IPS DF 6.9 (cell line): ENCODE results near the gene AXIN1.
A peak's percentile ranks its signal among the peaks of the same experiment; 100 is the strongest.
"Not testable (repeated sequence)": the region's sequence is repeated elsewhere in the genome, so short reads cannot be mapped to it uniquely, and the experiment has no call there.

ENCODE experiments used
- DNase-seq: peaks from one replicate; pipeline ENCODE4 v3.0.0-alpha.2; 2013; ENCODE audit warnings: low read depth, low spot score
- H3K27ac ChIP-seq: one replicate; pipeline ENCODE4 v1.5.1; 2013; ENCODE audit warnings: low read length, control low read depth
- H3K27me3 ChIP-seq: 2 replicates; pipeline ENCODE4 v1.6.1; 2013; ENCODE audit warnings: mild to moderate bottlenecking, low read length; ENCODE audit not compliant: control insufficient read depth, insufficient read depth
- H3K36me3 ChIP-seq: 2 replicates; pipeline ENCODE4 v1.6.1; 2013; ENCODE audit warnings: low read length; ENCODE audit not compliant: control insufficient read depth, insufficient read depth
- H3K4me1 ChIP-seq: 2 replicates; pipeline ENCODE4 v1.6.1; 2013; ENCODE audit warnings: low read length; ENCODE audit not compliant: control insufficient read depth, insufficient read depth
- H3K4me3 ChIP-seq: 2 replicates; pipeline ENCODE4 v1.5.1; 2013; ENCODE audit warnings: mild to moderate bottlenecking, low read length
- H3K9me3 ChIP-seq: 2 replicates; pipeline ENCODE4 v1.6.1; 2013; ENCODE audit warnings: low read length, inconsistent platforms; ENCODE audit not compliant: control insufficient read depth, insufficient read depth
- WGBS: extraction: QIAGEN DNeasy Blood & Tissue Kit; methylation state at CpG from one replicate; pipeline ENCODE4 v1.1.7; 2013; ENCODE audit warnings: mixed read lengths, missing lambda C conversion rate; ENCODE audit not compliant: insufficient read length, insufficient coverage; 5-methylcytosine and 5-hydroxymethylcytosine counted together

The AXIN1 gene

GRCh38 chr16:380762-381011 lies 28.2 kb upstream of the AXIN1 start:
- Histone ChIP-seq H3K27me3 (no peaks in the 10 kb centered on the region), H3K36me3 (peaks cover 19% of the 10 kb centered on the region), H3K4me3 (peak overlapping the region; percentile 89), H3K4me1 (peaks cover 14% of the 10 kb centered on the region), H3K9me3 (no peaks in the 10 kb centered on the region), H3K27ac (no peak overlapping the region)
- WGBS, result no CpG with 5 or more reads among the region's 12 CpGs
- no peak for DNase-seq

DNA sequence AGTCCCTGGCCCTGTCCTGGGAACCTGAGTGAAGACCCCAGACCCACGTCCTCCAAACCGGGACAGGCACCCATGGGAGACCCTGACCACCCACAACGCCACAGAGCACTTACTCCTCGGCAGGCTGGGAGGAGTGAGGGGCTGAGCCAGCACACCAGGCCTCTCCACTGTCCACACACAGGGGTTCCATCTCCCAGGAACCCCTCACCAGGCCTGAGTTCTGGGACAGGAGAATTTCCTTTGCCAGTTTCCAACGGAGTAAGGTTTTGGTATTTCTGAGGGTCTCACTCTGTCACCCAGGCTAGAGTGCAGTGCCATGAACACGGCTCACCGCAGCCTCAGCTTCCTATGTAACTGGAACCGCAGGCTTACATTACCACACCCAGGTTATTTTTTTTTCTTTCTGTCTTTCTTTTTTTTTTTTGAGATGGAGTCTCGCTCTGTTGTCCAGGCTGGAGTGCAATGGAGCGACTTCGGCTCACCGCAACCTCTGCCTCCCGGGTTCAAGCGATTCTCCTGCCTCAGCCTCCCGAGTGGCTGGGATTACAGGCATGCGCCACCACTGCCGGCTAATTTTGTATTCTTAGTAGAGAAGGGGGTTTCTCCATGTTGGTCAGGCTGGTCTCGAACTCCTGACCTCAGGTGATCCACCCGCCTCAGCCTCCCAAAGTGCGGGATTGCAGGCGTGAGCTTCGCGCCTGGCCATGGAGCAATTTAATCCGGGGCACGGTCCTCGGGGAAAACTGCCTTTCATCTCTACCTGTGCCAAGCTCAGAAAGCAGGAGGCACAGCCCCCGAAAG lies 27.6 kb upstream of the AXIN1 start:
- Histone ChIP-seq H3K36me3 (peaks cover 21% of the 10 kb centered on the region), H3K4me3 (peak overlapping the region; percentile 89; the same call in 1 of the 2 replicates), H3K4me1 (peaks cover 14% of the 10 kb centered on the region), H3K27ac (no peak overlapping the region), H3K27me3 (no peaks in the 10 kb centered on the region), H3K9me3 (no peaks in the 10 kb centered on the region)
- DNase-seq, result no peak
- no CpG with 5 or more reads among the region's 27 CpGs for WGBS

GRCh38 chr16:379183-379960 lies 26.8 kb upstream of the AXIN1 start:
- H3K4me3 ChIP-seq, result no peak overlapping the region
- DNase-seq, result no peak
- WGBS, result no CpG with 5 or more reads among the region's 16 CpGs
- H3K27ac ChIP-seq, result no peak overlapping the region
- H3K36me3 ChIP-seq, result peaks cover 28% of the 10 kb centered on the region
- no peaks in the 10 kb centered on the region for H3K9me3 ChIP-seq
- no peaks in the 10 kb centered on the region for H3K27me3 ChIP-seq
- H3K4me1 ChIP-seq, result peaks cover 14% of the 10 kb centered on the region

DNA sequence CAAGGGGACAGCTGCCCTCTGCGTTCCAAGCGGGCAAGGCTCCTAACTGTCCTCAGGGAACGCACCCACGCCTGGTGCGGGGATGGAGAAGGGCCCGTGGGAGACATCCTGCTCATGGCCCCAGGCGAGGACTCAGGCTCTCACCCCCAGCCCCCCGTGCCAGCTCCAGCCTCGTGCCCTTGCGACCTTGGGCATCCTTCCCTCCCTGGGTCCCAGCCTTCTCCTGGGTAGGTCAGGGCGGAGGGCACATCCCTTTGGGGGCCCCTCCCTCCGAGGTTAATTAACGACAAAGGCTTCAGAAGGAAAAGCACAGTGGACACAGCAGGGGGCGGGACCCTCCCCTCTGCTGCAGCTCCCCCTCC lies 26.3 kb upstream of the AXIN1 start:
- Histone ChIP-seq H3K27ac (no peak overlapping the region), H3K4me1 (peaks cover 9% of the 10 kb centered on the region), H3K27me3 (no peaks in the 10 kb centered on the region), H3K4me3 (no peak overlapping the region), H3K36me3 (peaks cover 34% of the 10 kb centered on the region), H3K9me3 (no peaks in the 10 kb centered on the region)
- DNase-seq, result no peak
- WGBS, result no CpG with 5 or more reads among the region's 14 CpGs

- WGBS, result no CpG with 5 or more reads among the region's 36 CpGs
- not testable (repeated sequence) for H3K9me3 ChIP-seq, H3K4me1 ChIP-seq, DNase-seq, H3K27ac ChIP-seq, H3K27me3 ChIP-seq, H3K4me3 ChIP-seq
- peaks cover 37% of the 10 kb centered on the region for H3K36me3 ChIP-seq
These were observed 25.7 kb upstream of the AXIN1 start for GRCh38 chr16:378113-378820.

DNA sequence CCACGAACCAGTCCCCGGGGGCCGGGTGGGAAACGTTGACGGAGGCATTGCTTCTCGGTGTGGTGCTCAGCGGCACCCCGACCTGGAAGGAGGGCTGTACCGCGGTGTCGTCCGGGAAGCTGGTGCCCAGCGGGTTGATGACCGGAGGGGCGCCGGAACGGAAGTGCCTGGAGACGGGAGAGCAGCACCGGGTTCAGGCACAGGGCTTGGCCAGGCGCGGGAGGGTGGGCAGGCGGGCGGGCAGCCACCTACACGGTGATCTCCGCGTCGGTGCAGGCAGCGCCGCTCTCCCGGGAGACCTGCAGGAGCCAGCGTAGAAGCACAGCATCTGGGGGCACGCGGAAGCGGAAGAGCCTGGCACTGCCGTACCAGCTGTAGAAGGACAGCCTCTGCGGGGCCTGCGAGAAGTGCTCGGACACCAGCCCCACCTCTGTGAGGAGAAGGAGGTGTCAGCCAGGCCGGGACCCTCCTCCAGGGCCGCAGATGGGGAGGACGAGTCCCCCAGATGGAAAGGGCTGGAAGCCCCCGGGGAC lies 25.0 kb upstream of the AXIN1 start:
- peaks cover 39% of the 10 kb centered on the region for H3K36me3 ChIP-seq
- H3K4me1 ChIP-seq, result peaks cover 9% of the 10 kb centered on the region
- no peaks in the 10 kb centered on the region for H3K9me3 ChIP-seq
- no peak for DNase-seq
- no CpG with 5 or more reads among the region's 42 CpGs for WGBS
- H3K27ac ChIP-seq, result no peak overlapping the region
- H3K27me3 ChIP-seq, result no peaks in the 10 kb centered on the region
- no peak overlapping the region for H3K4me3 ChIP-seq

GRCh38 chr16:376817-377418 lies 24.4 kb upstream of the AXIN1 start:
- Histone ChIP-seq H3K4me1 (peaks cover 9% of the 10 kb centered on the region), H3K9me3 (no peaks in the 10 kb centered on the region), H3K36me3 (peaks cover 44% of the 10 kb centered on the region), H3K4me3 (no peak overlapping the region), H3K27ac (no peak overlapping the region), H3K27me3 (no peaks in the 10 kb centered on the region)
- WGBS, result no CpG with 5 or more reads among the region's 26 CpGs
- no peak for DNase-seq

DNA sequence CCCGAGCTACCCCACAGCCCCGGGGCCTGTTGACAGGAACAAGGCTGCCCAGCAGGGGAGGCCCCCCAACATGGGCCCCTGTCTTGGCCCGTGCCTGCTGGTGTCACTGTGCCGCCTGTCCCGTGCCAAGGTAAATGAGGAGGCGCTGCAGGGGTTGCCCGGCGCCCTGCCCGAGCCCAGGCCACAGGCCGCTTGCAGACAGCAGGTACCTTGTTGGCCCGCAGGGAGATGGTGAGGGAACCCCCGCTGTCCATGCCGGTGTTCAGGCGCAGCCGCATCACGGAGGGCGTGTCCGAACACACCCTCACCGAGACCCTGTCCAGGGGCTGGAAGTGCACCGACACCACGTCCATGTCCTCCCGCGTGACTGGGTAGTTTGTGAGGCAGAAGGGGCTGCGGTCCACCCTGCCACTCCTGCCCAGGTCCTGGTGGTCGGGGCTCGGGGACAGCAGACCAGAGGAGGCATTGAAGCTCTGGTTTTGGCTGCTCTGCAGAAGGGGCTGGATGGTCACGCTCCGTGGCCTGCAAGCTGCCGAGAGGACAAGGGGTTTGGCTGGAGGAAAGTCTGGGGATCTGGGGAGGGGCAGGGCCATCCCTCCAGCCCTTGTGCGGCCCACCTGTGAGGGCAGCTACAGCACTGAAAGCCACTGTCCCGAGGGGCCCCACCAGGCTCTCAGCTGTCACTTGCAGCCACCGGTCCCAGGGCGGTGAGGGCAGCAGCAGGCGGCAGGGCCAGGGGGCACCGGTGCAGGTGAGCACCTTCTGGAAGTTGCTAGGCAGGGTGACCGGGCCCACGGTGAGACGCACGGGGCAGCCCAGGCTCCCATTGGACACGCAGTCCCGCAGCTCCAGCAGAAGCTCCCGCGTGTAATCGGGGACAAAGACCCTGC lies 23.6 kb upstream of the AXIN1 start:
- peaks cover 9% of the 10 kb centered on the region for H3K4me1 ChIP-seq
- no peak for DNase-seq
- no CpG with 5 or more reads among the region's 44 CpGs for WGBS
- H3K9me3 ChIP-seq, result no peaks in the 10 kb centered on the region
- H3K36me3 ChIP-seq, result peaks cover 48% of the 10 kb centered on the region
- H3K27ac ChIP-seq, result no peak overlapping the region
- H3K4me3 ChIP-seq, result no peak overlapping the region
- no peaks in the 10 kb centered on the region for H3K27me3 ChIP-seq

DNA sequence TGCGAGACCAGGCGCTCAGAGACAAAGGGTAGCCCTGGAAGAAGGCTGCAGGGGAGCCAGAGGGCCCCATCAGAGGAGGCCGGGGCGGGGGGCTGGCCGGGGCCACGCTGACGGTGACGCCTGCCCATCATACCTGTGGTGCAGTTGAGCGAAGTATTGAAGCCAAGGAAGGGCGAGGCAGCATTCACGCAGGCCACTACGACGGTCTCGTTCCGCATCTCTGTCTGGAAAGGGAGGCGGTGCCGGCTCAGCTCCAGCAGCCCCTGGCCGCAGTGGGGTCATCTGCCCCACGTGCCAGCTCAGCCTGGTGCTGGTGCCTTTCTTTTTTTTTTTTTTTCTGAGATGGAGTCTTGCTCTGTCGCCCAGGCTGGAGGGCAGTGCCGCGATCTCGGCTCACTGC lies 22.7 kb upstream of the AXIN1 start:
- Histone ChIP-seq H3K4me3 (no peak overlapping the region), H3K9me3 (no peaks in the 10 kb centered on the region), H3K27ac (no peak overlapping the region), H3K27me3 (no peaks in the 10 kb centered on the region), H3K36me3 (peaks cover 48% of the 10 kb centered on the region), H3K4me1 (peaks cover 9% of the 10 kb centered on the region)
- DNase-seq, result no peak
- WGBS, result no CpG with 5 or more reads among the region's 23 CpGs
